SK-N-SH (cell line): Measurements from ENCODE around the gene PRKN. TPM values are rescaled to one million over a fixed set of nuclear protein-coding genes. Genes with fewer than 3 reads are reported as not detected.

Source experiments
- CTCF ChIA-PET: fragments of 300-600, 350-600 bp; formaldehyde crosslinking; extraction: SDS; loops from one replicate; lab custom pipeline; 2021; lab: Yijun Ruan, JAX
- POLR2A ChIA-PET: fragments of 350-600 bp; sonication (Branson Sonifier 250); formaldehyde crosslinking; extraction: SDS; loops from one replicate; lab custom pipeline; 2020; ENCODE audit warnings: antibody characterized with exemption, inconsistent platforms; lab: Yijun Ruan, JAX
- DNase-seq: peaks from one replicate; pipeline ENCODE4 v3.0.0; 2012
- H2AFZ ChIP-seq: fragments of 200-600 bp; sonication (generic); 2 replicates; pipeline ENCODE4 v1.8.1; 2016; ENCODE audit warnings: antibody characterized with exemption, mild to moderate bottlenecking, low read depth
- H3F3A ChIP-seq: fragments of 200-600 bp; sonication (generic); replicated peaks from 2 replicates; pipeline ENCODE3; 2016; ENCODE audit warnings: antibody characterized with exemption, mild to moderate bottlenecking; ENCODE audit not compliant: insufficient read depth
- H3K27ac ChIP-seq, 2 experiments: fragments of 200-500 bp in 1 of 2; fragments of 200-600 bp in 1 of 2; sonication (Bioruptor generic) in 1 of 2; sonication (generic), shearing (Covaris generic) in 1 of 2; 2 replicates each; pipeline versions ENCODE4 v1.5.1 to v1.6.1; 2014 to 2016; ENCODE audit warnings: low read depth in 2 of 2, inconsistent platforms in 1 of 2, low read length in 1 of 2, mild to moderate bottlenecking in 1 of 2, mixed read lengths in 1 of 2
- H3K27me3 ChIP-seq: fragments of 200-600 bp; sonication (generic), shearing (Covaris generic); 2 replicates; pipeline ENCODE4 v1.6.1; 2016; ENCODE audit warnings: mixed run types; ENCODE audit not compliant: insufficient read depth
- H3K36me3 ChIP-seq, 2 experiments: fragments of 200-500 bp in 1 of 2; fragments of 200-600 bp in 1 of 2; sonication (Bioruptor generic) in 1 of 2; sonication (generic) in 1 of 2; replicated peaks in 1 of 2; 2 replicates each; pipeline versions ENCODE3 to v1.5.1; 2014 to 2016; ENCODE audit warnings: low read length in 1 of 2, mild to moderate bottlenecking in 1 of 2; ENCODE audit not compliant: insufficient read depth in 2 of 2, control insufficient read depth in 1 of 2
- H3K4me1 ChIP-seq, 2 experiments: fragments of 200-500 bp in 1 of 2; fragments of 200-600 bp in 1 of 2; sonication (Bioruptor generic) in 1 of 2; sonication (generic), shearing (Covaris generic) in 1 of 2; 2 replicates each; pipeline versions ENCODE4 v1.5.1 to v1.6.1; 2014 to 2016; ENCODE audit warnings: low read depth in 1 of 2, low read length in 1 of 2, mixed run types in 1 of 2; ENCODE audit not compliant: insufficient read depth in 2 of 2, control insufficient read depth in 1 of 2
- H3K4me2 ChIP-seq: fragments of 200-600 bp; sonication (generic), shearing (Covaris generic); 2 replicates; pipeline ENCODE4 v1.6.1; 2017; ENCODE audit warnings: mixed run types
- H3K4me3 ChIP-seq, 2 experiments: fragments of 200-500 bp in 1 of 2; fragments of 200-600 bp in 1 of 2; sonication (Bioruptor generic) in 1 of 2; sonication (generic), shearing (Covaris generic) in 1 of 2; 2 replicates each; pipeline versions ENCODE4 v1.5.1 to v1.8.1; 2014 to 2016; ENCODE audit warnings: low read depth in 2 of 2, inconsistent platforms in 1 of 2, low read length in 1 of 2, mild to moderate bottlenecking in 1 of 2, mixed read lengths in 1 of 2, moderate library complexity in 1 of 2
- H3K79me2 ChIP-seq: fragments of 200-600 bp; sonication (generic); 2 replicates; pipeline ENCODE4 v1.8.1; 2017; ENCODE audit warnings: mild to moderate bottlenecking; ENCODE audit not compliant: insufficient read depth
- H3K9ac ChIP-seq: fragments of 200-600 bp; sonication (generic); 2 replicates; pipeline ENCODE4 v1.6.1; 2017; ENCODE audit warnings: mixed run types
- H3K9me2 ChIP-seq: fragments of 200-600 bp; sonication (generic); 2 replicates; pipeline ENCODE4 v1.6.1; 2017; ENCODE audit warnings: mixed run types
- H3K9me3 ChIP-seq: fragments of 200-600 bp; sonication (generic); 2 replicates; pipeline ENCODE4 v1.6.1; 2017; ENCODE audit warnings: mixed run types, mild to moderate bottlenecking, moderate library complexity
- H4K20me1 ChIP-seq: fragments of 200-600 bp; sonication (generic); 2 replicates; pipeline ENCODE4 v1.6.1; 2017; ENCODE audit warnings: mild to moderate bottlenecking, mixed run types; ENCODE audit not compliant: insufficient read depth
- CHD2 ChIP-seq: fragments of 150-350 bp; IDR thresholded peaks from 2 replicates; pipeline ENCODE4 v1.6.1; 2018; ENCODE audit warnings: low read length; ENCODE audit not compliant: partially characterized antibody
- EP300 ChIP-seq, 2 experiments: IDR thresholded peaks; 2 replicates each; pipeline versions ENCODE4 v1.4.0 to v1.6.1; 2012; ENCODE audit warnings: borderline replicate concordance in 1 of 2, low read depth in 1 of 2, low read length in 1 of 2
- EZH2phosphoT487 ChIP-seq: fragments of 200-600 bp; sonication (generic); IDR thresholded peaks from 2 replicates; pipeline ENCODE4 v1.6.1; 2017; ENCODE audit warnings: low read depth, mixed run types, mild to moderate bottlenecking, antibody characterized with exemption, moderate library complexity, borderline replicate concordance
- GABPA ChIP-seq: IDR thresholded peaks from 2 replicates; pipeline ENCODE4 v1.4.0; 2012; ENCODE audit warnings: low read depth, mild to moderate bottlenecking
- GATA2 ChIP-seq: sonication (generic); formaldehyde crosslinking; IDR thresholded peaks from 2 replicates; pipeline ENCODE4 v1.5.0; 2020; ENCODE audit warnings: mild to moderate bottlenecking, missing genetic modification reagents
- RAD21 ChIP-seq: IDR thresholded peaks from 2 replicates; pipeline ENCODE4 v1.6.1; 2012; ENCODE audit warnings: mild to moderate bottlenecking, low read length
- RFX5 ChIP-seq: IDR thresholded peaks from 2 replicates; pipeline ENCODE4 v1.6.1; 2012; ENCODE audit warnings: mild to moderate bottlenecking, improper control_type of control experiment, low read length
- SMC3 ChIP-seq: IDR thresholded peaks from 2 replicates; pipeline ENCODE4 v1.6.1; 2012; ENCODE audit warnings: low read depth, low read length, improper control_type of control experiment
- TEAD4 ChIP-seq: IDR thresholded peaks from 2 replicates; pipeline ENCODE4 v1.4.0; 2012; ENCODE audit warnings: mild to moderate bottlenecking, borderline replicate concordance; ENCODE audit not compliant: insufficient read depth
- WGBS: methylation state at CpG from one replicate; pipeline ENCODE4 v1.1.6; 2017; ENCODE audit warnings: low lambda C conversion rate; 5-methylcytosine and 5-hydroxymethylcytosine counted together
- polyA plus RNA-seq, 3 experiments: library from polyadenylated mRNA; depleted of rRNA; stranded (reverse); fragments of >200 nt; gene quantifications; 2 replicates each; pipeline ENCODE4 v1.2.3, GENCODE V29; 2012
- TF ChIP-seq, protein P1 (sequence below): IDR thresholded peaks from 2 replicates; pipeline ENCODE4 v1.4.0; 2012; ENCODE audit warnings: low read depth
- TF ChIP-seq, protein P2 (sequence below): IDR thresholded peaks from 2 replicates; pipeline ENCODE4 v1.6.1; 2012; ENCODE audit warnings: mild to moderate bottlenecking, low read depth, low read length, moderate library complexity

PRKN gene
- polyA plus RNA-seq, 1 of the 3 experiments (the other 2 are of a cell fraction): 0.76 TPM

DNA sequence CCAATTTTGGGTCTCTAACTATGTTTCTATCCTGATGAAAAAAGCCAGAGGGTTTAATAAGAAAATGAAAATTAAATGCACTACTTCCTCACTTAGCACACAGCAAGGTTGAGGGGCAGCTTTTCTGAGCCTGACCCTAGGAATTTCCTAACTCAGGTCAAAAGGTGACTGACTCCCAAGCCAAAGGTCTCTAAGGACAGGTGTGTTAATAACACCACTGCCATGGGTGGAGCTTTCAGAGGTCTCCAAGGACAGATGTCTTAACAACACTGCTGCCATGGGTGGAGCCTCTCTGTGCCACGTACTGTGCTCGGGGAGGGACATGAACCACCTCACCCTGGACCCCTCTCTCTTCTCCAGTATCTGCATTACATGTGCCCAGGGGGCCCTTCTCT, 339.2 kb downstream of the PRKN start (continued):
- no peak for TF ChIP-seq RFX5
- TF ChIP-seq, all 33 proteins: peak for 0

DNA sequence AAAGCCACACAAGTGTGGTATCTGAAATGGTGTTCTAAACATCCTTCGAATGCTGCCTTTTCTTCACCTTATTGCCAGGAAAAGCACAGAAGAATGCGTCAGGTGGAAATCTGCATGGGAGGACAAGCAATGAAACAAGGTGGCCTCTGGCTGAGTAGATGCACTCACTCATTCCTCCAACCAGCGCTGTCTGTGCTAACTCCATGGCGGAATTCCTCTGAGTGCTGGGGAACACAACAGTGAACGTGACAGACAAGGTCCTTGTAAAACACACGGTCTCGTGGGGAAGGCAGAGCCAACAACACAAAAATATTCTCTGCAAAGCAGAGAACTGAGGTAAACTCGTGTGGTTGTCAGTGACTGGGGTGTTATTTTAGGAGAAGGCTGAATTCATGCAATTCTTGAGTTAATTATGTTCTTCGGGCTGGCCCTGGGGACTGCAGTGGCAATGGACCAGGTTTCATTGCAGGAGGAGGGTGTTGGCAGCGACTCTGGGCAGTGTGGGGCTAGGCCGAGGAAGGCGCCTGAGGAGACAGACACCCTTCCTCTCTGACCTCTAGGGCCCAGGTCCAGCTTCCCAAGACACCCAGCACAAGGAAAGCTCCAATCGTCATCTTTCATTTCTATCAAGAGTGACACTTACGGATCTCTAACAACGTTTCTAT, 339.7 kb downstream of the PRKN start:
- CTCF ChIA-PET: interaction anchor here (0.6 kb wide), 1 partner anchor 29 kb away, joined by 3 read pairs; no protein-coding TSS in a partner anchor

DNA sequence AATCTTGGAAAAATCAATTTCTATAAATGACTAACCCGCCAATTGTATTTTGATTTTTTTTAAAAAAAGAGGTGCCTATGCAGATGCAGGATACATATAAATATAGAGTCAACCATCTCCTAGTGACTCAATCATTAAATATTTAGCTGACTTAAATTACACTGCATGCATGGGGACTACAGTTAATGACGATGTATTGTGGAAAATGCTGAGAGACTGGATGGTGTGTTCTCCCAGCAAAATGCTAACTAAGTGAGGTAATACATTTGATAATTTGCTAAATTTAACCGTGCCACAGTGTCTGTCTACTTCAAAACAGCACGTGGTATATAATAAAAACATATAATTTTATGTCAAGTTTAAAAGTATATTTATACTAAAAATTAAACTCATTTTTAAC, 341.6 kb downstream of the PRKN start:
- H3K79me2 ChIP-seq: no peaks in the 10 kb centered on the region
- H3K9me2 ChIP-seq: no peaks in the 10 kb centered on the region
- H3K27me3 ChIP-seq: no peaks in the 10 kb centered on the region
- ChIA-PET POLR2A (no interaction called here), CTCF (interaction anchor here (0.7 kb wide), 1 partner anchor 37 kb away, joined by 3 read pairs; no protein-coding TSS in a partner anchor)
- H2AFZ ChIP-seq: no peak overlapping the region
- H3K9me3 ChIP-seq: no peaks in the 10 kb centered on the region
- no peak overlapping the region for H3K4me2 ChIP-seq
- WGBS: 54% methylated on average over 4 of the region's 4 CpGs
- H3K4me3 ChIP-seq: no peak overlapping the region
- DNase-seq: no peak
- H3K9ac ChIP-seq: no peak overlapping the region
- no peaks in the 10 kb centered on the region; a peak in 1 of 4 replicates for H3K4me1 ChIP-seq
- no peaks in the 10 kb centered on the region for H4K20me1 ChIP-seq
- no peak overlapping the region for H3K27ac ChIP-seq
- no peak for TF ChIP-seq EP300 (IDR thresholded peaks at IDR 0.05; ENCODE audit: borderline replicate concordance in 1 of 2, low read depth in 1 of 2, low read length in 1 of 2)
- no peak for TF ChIP-seq EZH2phosphoT487
- H3F3A ChIP-seq: no peaks in the 10 kb centered on the region
- no peaks in the 10 kb centered on the region for H3K36me3 ChIP-seq

More for the DNA sequence above, 339.7 kb downstream of the PRKN start:
- Histone ChIP-seq H3K36me3 (no peaks in the 10 kb centered on the region), H3K4me2 (no peak overlapping the region), H4K20me1 (no peaks in the 10 kb centered on the region), H3K27ac (no peak overlapping the region), H3K27me3 (no peaks in the 10 kb centered on the region), H3K9me3 (no peaks in the 10 kb centered on the region), H3K4me3 (no peak overlapping the region), H3K9me2 (no peaks in the 10 kb centered on the region), H2AFZ (no peak overlapping the region), H3K9ac (no peak overlapping the region), H3K79me2 (no peaks in the 10 kb centered on the region), H3F3A (no peaks in the 10 kb centered on the region), H3K4me1 (no peaks in the 10 kb centered on the region; a peak in 1 of 4 replicates)
- POLR2A ChIA-PET: no interaction called here
- WGBS: 65% methylated on average over 14 of the region's 15 CpGs
- TF ChIP-seq, protein P1, sequence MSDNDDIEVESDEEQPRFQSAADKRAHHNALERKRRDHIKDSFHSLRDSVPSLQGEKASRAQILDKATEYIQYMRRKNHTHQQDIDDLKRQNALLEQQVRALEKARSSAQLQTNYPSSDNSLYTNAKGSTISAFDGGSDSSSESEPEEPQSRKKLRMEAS: no peak
- TF ChIP-seq GABPA (no peak), RFX5 (no peak), GATA2 (CRISPR knock-in tag) (no peak), CHD2 (no peak), SMC3 (no peak), RAD21 (no peak), TEAD4 (no peak)
- TF ChIP-seq, protein P2, sequence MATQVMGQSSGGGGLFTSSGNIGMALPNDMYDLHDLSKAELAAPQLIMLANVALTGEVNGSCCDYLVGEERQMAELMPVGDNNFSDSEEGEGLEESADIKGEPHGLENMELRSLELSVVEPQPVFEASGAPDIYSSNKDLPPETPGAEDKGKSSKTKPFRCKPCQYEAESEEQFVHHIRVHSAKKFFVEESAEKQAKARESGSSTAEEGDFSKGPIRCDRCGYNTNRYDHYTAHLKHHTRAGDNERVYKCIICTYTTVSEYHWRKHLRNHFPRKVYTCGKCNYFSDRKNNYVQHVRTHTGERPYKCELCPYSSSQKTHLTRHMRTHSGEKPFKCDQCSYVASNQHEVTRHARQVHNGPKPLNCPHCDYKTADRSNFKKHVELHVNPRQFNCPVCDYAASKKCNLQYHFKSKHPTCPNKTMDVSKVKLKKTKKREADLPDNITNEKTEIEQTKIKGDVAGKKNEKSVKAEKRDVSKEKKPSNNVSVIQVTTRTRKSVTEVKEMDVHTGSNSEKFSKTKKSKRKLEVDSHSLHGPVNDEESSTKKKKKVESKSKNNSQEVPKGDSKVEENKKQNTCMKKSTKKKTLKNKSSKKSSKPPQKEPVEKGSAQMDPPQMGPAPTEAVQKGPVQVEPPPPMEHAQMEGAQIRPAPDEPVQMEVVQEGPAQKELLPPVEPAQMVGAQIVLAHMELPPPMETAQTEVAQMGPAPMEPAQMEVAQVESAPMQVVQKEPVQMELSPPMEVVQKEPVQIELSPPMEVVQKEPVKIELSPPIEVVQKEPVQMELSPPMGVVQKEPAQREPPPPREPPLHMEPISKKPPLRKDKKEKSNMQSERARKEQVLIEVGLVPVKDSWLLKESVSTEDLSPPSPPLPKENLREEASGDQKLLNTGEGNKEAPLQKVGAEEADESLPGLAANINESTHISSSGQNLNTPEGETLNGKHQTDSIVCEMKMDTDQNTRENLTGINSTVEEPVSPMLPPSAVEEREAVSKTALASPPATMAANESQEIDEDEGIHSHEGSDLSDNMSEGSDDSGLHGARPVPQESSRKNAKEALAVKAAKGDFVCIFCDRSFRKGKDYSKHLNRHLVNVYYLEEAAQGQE: no peak
- TF ChIP-seq, all 33 proteins: peak for 0
- no peak for DNase-seq
